ENCODE results near the gene FAM168B.

FAM168B gene

GRCh38 chr2:131010566-131010965, 82.7 kb downstream of the FAM168B start:
- DNase-seq (ENCODE audit: low read depth, low spot score), result no peak
- in situ Hi-C loops (cut with HindIII; ENCODE audit: low sequenced_read_pairs), result no loop called here
- no peak for TF ChIP-seq CTCF (IDR thresholded peaks at IDR 0.05; ENCODE audit: low read depth, low read length)
- no peak overlapping the region for H3K4me3 ChIP-seq (ENCODE audit: low read depth, low read length)

- in situ Hi-C loops (cut with HindIII; ENCODE audit: low sequenced_read_pairs), result no loop called here
- TF ChIP-seq CTCF (IDR thresholded peaks at IDR 0.05; ENCODE audit: low read depth, low read length), result no peak
- DNase-seq (ENCODE audit: low read depth, low spot score), result no peak
- H3K4me3 ChIP-seq (ENCODE audit: low read depth, low read length), result no peak overlapping the region
These were observed 83.4 kb downstream of the FAM168B start for GRCh38 chr2:131009713-131010475.

GRCh38 chr2:131008967-131009366, 84.3 kb downstream of the FAM168B start:
- in situ Hi-C loops (cut with HindIII; ENCODE audit: low sequenced_read_pairs), result no loop called here
- TF ChIP-seq CTCF (IDR thresholded peaks at IDR 0.05; ENCODE audit: low read depth, low read length), result no peak
- no peak overlapping the region for H3K4me3 ChIP-seq (ENCODE audit: low read depth, low read length)
- DNase-seq (ENCODE audit: low read depth, low spot score), result no peak

- in situ Hi-C loops (cut with HindIII; ENCODE audit: low sequenced_read_pairs), result no loop called here
- H3K4me3 ChIP-seq (ENCODE audit: low read depth, low read length), result no peak overlapping the region
- DNase-seq (ENCODE audit: low read depth, low spot score), result no peak
- no peak for TF ChIP-seq CTCF (IDR thresholded peaks at IDR 0.05; ENCODE audit: low read depth, low read length)
These were observed 86.7 kb downstream of the FAM168B start for GRCh38 chr2:131006561-131006960.

- no peak for TF ChIP-seq CTCF (IDR thresholded peaks at IDR 0.05; ENCODE audit: low read depth, low read length)
- in situ Hi-C loops (cut with HindIII; ENCODE audit: low sequenced_read_pairs), result no loop called here
- no peak for DNase-seq (ENCODE audit: low read depth, low spot score)
These were observed 87.9 kb downstream of the FAM168B start for GRCh38 chr2:131005216-131005935.

GRCh38 chr2:131004446-131005209, 88.6 kb downstream of the FAM168B start:
- DNase-seq (ENCODE audit: low read depth, low spot score), result no peak
- TF ChIP-seq CTCF (IDR thresholded peaks at IDR 0.05; ENCODE audit: low read depth, low read length), result no peak
- in situ Hi-C loops (cut with HindIII; ENCODE audit: low sequenced_read_pairs), result no loop called here
- H3K4me3 ChIP-seq (ENCODE audit: low read depth, low read length), result no peak overlapping the region

More at GRCh38 chr2:131005216-131005935, 87.9 kb downstream of the FAM168B start:
- H3K4me3 ChIP-seq (ENCODE audit: low read depth, low read length), result no peak overlapping the region

All from astrocyte of the spinal cord (primary cell).